NCI-H748 (cell line): ENCODE measurements around the gene SHISA7.
A peak's percentile ranks its signal among the peaks of the same experiment; 100 is the strongest.

Source experiments
- DNase-seq: peaks from one replicate; lab custom pipeline; 2025; ENCODE audit not compliant: unreplicated experiment; lab: John Stamatoyannopoulos, UW

Gene SHISA7

DNA sequence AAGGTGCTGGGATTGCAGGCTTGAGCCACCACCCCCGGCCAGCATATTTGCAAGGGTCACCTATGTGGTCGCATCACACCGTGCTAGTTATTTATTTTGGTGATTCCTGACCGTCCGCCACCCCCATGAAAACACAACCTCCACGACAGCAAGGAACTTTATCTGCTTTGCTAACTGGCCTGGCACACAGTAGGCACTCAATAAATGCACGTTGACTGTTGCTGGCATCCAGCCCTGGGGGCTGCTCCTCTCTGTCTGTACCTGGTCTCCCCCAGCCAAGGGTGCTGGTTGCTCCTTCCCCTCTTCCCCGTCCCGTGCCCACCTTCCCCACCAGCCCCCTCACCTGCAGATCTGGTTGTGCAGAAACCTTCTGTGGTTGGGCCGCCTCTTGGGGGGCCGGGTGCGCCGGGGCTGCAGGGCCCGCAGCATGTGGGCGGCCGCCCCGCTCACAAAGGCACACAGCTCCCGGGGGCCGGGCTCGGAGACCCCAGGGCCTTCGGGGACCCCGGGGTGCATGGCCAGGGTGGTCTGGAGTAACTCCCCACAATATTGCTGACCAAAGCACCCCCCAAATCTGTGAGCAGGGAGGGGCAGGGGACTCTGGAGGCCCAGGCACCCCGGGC is 21.1 kb upstream of the SHISA7 start:
- DNase-seq = no peak

DNA sequence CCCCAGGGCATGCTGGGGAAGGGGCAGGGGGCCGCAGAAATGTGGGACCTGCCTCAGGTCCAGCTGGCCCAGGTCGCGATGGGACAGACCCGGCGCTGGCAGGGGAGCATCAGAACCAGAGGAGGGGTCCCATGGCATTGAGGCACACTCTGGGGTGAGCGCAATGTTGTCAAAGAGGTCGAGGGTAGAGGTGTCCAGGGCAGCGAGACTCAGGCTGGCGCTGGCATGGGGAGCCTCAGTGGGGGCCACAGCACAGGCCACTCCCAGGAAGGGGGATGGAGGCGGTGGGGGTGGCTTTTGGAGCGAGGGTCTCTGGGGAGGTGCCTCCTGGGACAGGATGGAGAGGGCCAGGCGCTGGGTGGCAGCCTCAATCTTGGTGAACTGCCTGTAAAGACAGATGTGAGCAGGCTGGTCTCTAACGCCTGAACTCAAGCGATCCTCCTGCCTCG is 20.5 kb upstream of the SHISA7 start:
- no peak for DNase-seq

DNA sequence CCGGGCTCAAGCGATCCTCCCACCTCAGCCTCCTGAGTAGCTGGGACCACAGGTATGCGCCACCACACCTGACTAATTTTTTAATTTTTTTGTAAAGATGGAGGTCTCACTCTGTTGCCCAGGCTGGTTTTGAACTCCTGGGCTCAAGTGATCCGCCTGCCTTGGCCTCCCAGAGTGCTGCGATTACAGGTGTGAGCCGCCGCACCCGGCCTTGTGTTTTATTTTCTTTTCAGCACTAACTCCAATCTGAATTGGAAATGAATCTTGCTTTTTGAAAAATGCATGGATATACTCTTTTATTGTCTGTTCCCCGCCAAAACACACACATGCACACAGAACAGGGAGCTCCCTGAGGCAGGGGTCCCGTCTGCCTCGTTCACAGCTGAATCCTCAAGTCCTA is 19.6 kb upstream of the SHISA7 start:
- no peak for DNase-seq

DNA sequence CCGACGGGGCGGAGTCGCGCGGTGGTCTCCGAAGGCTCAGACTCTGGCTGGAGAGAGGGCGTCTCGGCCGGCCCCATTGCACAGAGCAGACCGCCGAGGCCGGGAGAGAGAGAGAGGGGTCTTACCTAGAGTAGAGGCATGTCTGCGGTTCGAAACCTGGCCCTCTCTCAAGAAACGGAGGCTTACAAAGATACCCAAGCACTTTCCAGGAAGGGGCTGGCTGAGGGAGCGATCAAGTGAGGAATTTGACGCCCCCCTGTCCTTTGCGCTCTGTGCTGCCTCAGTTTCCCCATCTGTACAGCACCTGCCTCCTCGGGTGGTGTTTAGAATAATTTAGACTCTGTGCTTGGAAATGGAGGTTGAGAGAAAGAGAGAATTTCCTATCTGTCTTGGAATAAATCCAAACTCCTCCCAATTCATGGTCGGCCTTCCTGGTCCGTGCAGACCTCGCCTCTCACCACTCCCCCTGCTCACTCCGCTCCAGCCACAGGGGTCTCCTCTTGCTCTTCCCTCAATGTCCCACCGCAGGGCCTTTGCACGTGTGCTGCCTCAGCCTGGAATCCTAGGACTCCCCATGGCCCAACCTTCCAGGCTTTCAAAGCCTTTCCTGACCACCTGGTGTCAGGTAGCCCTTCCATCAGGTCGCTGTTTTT is 19.0 kb upstream of the SHISA7 start:
- DNase-seq = peak; percentile 49

DNA sequence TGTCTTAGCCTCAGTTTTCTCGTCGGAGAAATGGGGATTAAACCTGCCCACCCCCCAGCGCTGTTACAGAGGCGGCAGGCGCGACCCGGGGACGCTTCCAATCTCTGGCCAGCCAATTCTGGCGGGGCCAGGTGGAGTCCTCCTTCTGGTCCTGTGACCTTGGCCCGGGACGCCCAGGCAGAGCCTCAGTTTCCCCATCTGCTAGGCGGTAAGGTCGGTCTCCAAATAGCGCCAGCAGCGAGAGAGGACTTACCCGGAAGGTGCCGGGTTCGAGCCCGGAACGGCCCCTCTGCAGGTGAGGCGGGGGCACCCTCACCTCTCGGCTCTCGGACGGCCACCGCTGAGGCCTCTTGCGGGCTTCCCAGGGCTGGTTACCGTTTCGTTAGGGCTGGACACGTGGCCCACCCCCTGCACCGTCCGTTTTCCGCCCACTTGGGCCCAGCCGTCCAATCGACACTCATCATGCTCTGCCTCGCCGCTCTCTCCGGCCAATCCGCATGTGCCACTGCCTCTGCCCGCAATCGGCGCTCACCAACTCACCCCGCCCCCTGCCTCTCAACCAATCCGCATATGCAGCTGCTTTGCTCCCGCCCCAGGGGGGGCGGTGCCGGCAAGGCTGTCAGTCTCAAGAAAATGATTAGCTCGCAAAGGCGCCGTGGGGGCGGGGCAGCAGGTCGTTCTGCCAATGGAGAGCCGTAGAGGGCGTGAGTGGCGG is 18.3 kb upstream of the SHISA7 start, which contains the start of gene ISOC2:
ISOC2 (minus strand) TSS at position 384 of the 715 bp plus-strand sequence. CDS start 5,156 bp downstream, outside the sequence.
- DNase-seq = peak; percentile 100

DNA sequence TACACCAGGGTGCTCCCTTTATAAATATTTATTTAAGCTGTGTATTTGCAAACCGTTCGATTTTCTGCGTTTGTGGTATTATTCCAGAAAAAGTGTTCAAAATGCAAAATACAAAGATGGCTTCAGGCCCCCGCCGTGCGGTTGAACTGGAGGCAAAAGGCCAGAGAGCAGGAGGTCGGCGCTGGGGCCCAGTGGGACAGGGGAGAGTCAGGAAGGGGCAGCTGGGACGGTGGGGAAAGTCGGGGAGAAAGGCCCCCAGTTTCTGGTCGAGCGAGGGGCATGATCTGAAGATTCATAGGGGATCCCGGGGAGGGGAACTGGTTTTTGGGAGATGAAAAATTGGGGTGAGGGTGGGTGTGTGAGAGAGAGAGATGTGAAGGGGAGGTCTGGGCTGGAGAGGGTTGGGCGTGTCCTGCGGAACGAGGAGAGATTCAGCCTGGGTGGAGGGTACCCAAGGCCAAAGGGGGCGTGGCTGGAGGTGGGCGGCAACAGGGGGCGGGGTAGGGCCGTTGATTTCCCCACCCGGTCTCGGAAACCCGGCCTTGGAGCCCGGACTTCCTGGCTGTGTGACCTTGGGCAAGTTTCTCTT is 17.7 kb upstream of the SHISA7 start:
- DNase-seq = peak; percentile 93

DNA sequence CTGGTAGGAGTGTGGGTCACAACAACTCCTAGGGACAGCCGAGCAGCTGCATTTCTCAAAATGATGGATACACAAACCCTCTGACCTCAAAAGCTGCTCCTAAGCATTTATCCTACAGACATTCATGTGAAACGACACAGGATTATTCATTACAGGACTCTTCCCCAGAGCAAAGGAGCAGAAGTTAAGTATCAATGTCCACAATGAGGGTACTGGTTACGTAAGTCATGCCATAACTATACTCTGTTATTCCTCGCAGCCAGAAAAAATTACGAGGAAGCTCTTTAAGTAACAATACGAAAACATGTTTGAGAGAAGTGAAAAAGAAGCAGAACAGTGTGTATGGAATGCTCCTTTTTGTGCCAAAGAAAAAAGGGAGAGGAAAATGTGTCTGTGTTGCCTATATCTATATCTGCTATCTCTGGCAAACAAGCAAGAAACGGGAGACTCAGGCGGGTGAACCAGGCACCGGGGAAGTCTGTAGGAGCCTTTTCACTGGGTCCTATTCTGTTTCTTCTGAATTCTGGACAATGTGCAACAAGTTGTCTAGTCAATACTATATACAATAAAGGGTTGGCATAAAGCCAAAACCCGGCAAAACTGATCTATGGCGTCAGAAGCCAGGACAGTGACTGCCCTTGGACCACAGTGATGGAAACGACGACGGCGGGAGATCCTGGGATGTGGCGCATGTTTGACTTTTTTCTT is 17.0 kb upstream of the SHISA7 start:
- DNase-seq = peak; percentile 68

DNA sequence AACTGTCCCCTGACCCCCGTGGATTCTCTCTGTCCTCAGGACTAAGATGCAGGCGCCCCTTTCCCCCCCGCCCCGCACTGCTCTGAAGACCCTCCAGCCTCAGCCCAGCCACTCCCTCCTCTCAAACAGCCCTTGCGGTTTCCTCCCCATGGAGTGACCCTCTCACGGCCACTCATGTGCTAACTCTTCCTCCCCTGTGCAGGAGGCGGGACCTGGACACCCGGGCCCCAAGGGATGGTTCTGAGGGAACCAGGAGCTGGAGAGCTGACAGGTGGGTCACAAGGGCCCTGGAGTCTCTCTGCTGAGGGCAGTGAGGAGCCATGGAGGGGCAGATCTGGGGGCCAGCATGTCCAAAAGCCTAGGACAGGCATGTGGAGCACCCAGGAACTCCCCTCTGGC is 16.4 kb upstream of the SHISA7 start:
- no peak for DNase-seq

DNA sequence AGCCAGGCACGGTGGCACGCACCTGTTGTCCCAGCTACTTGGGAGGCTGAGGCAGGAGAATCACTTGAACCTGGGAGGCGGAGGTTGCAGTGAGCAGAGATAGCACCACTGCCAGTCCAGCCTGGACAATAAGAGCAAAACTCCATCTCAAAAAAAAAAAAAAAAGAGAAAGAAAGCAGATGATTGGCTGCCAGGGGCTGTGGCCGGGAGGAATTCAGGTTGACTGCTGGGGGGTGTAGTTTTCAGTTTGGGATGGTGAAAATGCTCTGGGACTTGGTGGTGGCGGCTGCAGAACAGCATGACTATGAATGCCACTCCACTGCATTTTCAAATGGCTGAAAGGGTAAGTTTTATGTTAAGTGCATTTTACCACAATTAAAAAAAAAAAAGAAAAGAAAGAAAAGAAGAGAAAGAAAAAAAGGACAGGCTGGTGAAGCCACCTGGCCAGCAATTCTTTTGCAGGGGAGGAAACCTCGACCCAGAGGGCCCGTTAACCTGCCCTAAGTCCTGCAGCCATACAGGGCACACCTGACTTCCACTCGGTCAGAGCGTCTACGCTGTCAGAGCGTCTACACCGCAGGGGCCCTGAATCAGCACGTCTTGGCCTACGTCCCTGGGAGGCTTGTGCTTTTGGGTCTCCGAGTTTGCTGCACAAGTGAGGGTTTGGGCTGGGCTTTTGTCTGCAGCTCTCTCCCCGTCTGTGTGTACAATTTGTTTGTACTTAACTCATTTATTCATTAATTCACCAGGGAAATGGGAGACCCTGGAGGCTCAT is 14.8 kb upstream of the SHISA7 start:
- no peak for DNase-seq

DNA sequence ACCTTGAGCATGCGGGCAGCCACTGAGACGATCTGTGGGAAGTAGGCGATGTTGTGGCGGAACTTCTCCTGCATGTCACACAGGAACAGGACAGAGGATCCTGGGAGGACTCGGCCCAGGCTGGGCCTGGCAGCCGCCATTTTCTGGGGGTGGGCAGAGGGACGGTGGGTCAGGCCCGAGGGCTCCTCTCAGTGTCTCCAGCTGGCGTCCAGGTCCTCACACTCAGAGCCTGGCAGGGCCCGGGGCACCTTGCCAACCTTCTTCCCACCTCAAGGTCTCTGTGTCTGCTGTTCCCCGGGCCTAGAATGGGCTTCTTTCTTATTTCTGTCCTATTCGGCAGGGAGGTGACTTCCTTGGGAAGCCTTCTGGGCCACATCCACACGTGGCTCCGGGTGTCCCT is 13.2 kb upstream of the SHISA7 start:
- DNase-seq = no peak

DNA sequence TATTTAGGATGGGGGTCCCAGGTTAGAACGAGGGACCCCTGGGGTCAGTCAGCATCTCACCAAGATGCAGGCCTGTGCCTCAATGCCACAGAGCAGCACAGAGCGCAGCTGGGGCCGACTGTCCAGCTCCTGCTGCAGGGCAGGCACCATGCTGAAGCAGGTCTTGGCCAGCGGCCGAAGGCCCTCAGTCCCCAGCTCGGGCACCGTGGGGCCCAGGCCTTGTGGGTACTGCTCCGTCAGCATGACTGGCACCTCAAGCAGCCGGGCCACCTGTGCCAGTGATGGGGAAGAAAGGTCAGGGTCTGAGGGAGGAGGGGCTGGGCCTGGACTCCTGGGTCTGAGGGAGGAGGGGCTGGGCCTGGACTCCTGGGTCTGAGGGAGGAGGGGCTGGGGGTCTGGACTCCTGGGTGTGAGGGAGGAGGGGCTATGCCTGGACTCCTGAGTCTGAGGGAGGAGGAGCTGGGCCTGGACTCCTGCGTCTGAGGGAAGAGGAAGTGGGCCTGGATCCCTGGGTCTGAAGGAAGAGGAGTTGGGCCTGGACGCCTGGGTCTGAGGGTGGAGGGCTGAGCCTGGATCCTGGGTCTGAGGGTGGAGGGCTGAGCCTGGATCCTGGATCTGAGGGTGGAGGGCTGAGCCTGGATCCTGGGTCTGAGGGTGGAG is 12.6 kb upstream of the SHISA7 start:
- DNase-seq = no peak

DNA sequence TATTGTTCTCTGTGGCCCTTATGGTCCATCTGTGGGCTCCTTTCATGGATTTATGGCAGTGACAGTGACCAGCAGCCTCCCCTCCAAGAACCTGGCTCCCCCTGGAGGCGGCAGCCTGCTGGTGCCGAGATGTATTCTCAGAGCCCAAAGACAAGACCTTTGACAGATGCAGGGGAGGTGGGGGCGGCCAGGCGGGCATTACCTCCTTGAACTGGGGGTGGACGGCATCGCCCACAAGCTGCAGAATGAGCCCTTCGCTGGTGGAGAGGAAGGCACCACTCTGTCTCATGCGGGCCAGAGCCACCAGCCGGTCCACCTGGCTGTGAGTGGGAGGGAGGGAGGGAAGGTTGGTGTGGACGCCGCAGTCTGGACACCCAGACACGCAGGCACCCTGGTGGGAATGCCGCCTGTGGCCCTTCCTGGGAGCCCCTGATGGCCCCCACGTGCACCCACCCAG is 11.7 kb upstream of the SHISA7 start:
- DNase-seq = peak; percentile 74

DNA sequence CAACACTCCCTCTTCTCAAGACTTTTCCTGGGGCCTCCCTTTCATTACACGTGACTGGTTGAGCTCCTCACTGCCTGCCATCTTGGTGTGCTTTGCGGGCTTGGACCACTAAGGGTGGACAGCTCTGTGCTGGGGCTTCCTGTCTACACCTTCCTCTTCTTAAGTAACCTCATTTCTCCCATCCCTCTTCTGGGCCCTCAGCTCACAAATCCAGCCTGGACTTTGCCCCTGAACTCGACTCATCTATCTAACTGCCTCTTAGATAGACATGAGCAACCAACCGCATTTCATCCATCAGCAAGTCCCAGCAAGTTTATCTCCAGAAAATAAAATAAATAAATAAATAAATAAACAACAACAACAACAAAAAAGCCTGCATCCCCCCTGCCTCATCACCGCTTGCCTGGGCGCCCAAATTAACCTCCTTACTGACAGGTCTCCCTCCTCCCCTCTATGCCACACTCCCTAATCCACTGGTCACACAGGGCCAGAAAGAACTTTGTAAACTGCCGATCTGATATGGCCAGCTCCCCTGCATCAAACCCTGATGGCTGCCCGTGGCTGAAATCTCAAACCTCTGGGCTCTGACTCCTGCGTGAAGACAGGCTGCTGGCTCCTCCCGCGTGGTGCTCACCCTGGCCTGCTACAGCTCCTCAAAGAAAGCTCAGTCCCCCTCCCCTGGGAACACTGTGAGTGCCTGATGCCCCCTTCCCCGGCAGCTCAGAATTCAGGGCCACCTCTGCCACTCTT is 10.6 kb upstream of the SHISA7 start:
- no peak for DNase-seq

DNA sequence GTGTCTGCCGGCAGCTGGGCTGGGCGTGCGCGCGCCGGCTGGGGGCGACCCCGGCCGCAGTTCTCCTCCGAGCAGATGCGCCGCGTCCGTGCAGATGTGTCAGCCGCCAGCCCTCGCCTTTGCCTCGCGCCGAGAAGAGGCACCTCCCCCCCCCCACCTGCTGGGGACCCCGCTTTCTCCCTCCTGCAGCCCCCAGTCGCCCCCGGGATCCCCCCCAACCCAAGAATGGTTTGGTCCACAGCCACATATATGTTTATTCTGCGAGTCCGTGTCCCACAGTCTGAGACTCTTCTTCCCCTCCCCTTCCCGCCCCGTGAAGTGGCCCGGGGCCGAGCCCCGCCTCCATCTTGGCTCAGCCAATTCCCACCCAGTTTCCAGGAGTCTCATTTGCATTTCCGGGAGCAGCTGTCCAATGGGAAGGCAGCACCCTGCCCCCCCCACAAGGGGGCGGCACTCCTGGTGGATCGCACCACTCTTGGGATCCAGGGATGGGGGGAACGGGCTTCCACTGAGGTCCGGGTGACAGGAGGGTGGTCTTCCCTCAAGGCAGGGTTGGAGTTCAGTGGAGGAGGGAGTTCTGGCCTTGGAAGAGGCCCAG is 9.7 kb upstream of the SHISA7 start:
- DNase-seq = peak; percentile 99

DNA sequence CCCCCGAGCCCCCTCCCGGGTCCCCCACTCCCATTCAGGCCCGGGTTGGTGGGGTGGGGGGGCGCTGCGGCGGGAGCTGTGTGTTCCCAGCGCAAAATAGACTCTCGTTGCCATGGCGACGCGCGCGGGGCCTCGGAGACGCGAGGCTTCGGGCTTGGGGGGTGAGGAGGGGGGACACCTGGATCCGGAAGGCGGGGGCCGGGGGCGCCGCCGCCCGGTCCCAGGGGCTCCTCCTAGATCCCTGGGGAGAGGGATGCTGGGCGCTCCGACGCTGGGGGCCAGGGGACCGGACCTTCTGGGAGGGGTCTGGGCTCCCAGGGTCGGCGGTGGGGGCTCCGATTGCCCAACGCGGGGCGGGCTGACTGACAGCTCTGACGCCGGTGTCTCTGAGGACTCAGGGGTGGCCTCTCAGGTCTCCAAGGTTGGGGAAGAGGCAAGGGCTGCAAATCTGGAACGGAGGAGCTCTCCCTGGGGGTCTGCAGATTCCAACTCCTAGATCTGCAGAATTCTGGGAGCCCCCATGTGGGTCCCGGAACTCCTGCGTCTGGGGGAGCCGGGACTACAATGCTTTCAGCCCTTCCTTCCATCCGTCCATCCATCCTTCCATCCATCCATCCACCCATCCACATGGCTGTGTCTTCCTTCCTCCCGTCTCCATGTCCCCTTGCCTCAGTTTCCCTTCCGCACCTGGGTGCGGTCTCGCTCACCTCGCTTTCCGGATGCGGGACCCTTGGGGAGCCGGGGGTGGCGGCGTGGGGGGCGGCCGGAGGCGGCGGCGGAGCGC is 9.1 kb upstream of the SHISA7 start:
- peak; percentile 78 for DNase-seq

DNA sequence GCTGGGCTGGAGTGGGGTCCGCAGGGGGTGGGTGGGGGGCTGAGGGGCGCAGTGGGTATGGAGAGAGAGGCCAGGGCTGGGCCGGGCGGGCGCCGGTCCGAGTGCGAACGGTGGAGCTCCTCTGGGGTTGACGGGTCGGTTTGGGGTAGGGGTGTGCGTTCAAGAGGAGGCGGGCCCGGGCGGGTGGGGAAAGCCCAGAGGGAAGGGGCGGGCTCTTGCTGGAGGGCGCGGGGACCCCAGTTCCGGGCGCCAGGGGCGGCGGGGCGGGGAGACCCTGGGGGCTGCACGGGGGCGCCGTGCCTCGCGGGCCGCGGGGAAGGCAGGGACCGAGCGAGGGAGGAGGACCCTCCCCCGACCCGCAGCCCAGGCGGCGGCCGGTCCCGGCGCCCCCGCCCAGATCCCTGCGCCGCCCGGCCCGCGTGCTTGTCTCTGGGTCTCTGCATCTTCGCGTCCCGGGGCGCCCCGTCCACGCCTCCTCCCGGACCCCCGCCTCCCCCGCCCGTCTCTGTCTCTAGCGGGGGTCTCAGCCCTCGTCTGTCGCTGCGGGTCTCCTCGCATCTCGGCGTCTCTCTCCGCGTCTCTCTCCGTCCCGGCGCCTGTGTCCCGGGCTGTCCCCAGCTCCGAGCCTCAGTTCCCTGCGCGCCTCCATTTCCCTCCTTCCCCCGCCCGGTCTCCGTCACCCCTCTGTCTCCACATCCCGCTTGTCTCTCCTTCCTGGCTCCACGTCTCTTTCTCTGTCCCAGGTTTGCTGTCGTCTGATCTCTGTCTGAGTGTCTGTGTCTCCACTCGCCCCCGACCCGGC is 8.3 kb upstream of the SHISA7 start:
- no peak for DNase-seq

DNA sequence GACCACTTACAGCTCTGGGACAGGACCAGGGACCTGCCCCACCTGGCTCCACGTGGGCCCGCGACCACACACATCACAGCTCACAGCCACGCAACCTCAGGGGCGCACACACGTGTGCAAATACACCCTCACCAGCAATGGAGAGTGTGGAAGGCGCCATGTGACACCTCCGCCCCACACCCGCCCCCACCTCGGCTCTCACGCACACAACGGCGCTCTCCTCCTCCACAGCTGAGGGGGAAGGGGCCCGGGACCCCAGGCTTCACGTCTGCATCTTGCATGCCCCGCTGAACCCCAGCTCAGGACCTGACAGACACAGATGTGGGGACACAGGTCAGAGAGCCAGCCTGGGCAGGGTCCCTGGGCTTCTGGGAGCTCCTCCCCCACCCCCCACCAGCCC is 6.4 kb upstream of the SHISA7 start:
- DNase-seq = no peak
